Astrocyte of the cerebellum (primary cell): ENCODE measurements around the gene CDKL1.

Experiments used
- DNase-seq: peaks from one replicate; pipeline ENCODE4 v3.0.0-alpha.2; 2011; ENCODE audit warnings: low read depth
- H3K4me3 ChIP-seq: 2 replicates; pipeline ENCODE4 v1.5.1; 2011; ENCODE audit warnings: mild to moderate bottlenecking, low read depth, low read length, moderate library complexity
- CTCF ChIP-seq: IDR thresholded peaks from 2 replicates; pipeline ENCODE4 v1.5.1; 2012; ENCODE audit warnings: low read length, low read depth, moderate library complexity, mild to moderate bottlenecking; ENCODE audit errors: missing control alignments
- in situ Hi-C: cut with HindIII; loops from 2 replicates; pipeline ENCODE4 v1.10.0; 2017; ENCODE audit warnings: low sequenced_read_pairs

Gene CDKL1

GRCh38 chr14:50353126-50353525 lies 43.6 kb downstream of the CDKL1 start:
- TF ChIP-seq CTCF, result no peak
- H3K4me3 ChIP-seq, result no peak overlapping the region
- no peak for DNase-seq
- in situ Hi-C loops, result no loop called here

- in situ Hi-C loops, result no loop called here
- H3K4me3 ChIP-seq, result no peak overlapping the region
- no peak for TF ChIP-seq CTCF
- DNase-seq, result no peak
Observed at GRCh38 chr14:50352584-50352983, 44.1 kb downstream of the CDKL1 start.

DNA sequence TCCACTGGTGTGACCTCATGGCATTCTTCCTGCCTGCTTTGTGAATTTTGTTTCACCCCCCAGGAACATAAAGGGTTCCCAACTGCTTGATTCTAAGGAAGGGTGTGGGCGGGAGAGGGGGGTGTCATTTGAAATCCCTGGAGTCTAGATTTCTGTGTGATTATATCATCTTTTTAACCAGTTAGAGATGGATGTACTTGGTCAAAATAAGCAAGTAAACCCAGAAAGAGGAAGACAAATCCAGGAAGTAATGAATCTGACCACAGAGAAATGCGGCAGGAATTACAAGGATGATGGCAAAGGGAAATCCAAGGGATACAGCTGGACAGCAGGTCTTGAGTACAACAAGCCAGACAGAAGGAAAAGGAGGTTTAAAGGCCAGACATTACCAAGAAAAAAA lies 45.7 kb downstream of the CDKL1 start:
- in situ Hi-C loops, result no loop called here
- no peak for DNase-seq
- TF ChIP-seq CTCF, result no peak
- no peak overlapping the region for H3K4me3 ChIP-seq

- in situ Hi-C loops, result no loop called here
- H3K4me3 ChIP-seq, result no peak overlapping the region
- DNase-seq, result no peak
- no peak for TF ChIP-seq CTCF
Observed at GRCh38 chr14:50348933-50349332, 47.7 kb downstream of the CDKL1 start.

- no peak overlapping the region for H3K4me3 ChIP-seq
- in situ Hi-C loops, result no loop called here
- no peak for DNase-seq
- no peak for TF ChIP-seq CTCF
Observed at GRCh38 chr14:50347521-50347920, 49.2 kb downstream of the CDKL1 start.

GRCh38 chr14:50345846-50346422 lies 50.7 kb downstream of the CDKL1 start:
- H3K4me3 ChIP-seq, result no peak overlapping the region
- in situ Hi-C loops, result no loop called here
- no peak for TF ChIP-seq CTCF
- no peak for DNase-seq
